Bronchial epithelial cell (primary cell): ENCODE data around the gene PLPPR1. TPM values are rescaled to one million over a fixed set of nuclear protein-coding genes. Genes with fewer than 3 reads are reported as not detected.

Source experiments
- DNase-seq: peaks from one replicate; pipeline ENCODE4 v3.0.0-alpha.2; 2010; ENCODE audit warnings: low read depth
- FAIRE-seq: peaks from 2 replicates; lab custom pipeline; 2011; peaks lifted over from hg19 to GRCh38; lab: Jason Lieb, UNC
- H3K27me3 ChIP-seq: 2 replicates; pipeline ENCODE4 v1.5.1; 2011; ENCODE audit warnings: low read length; ENCODE audit not compliant: control insufficient read depth, insufficient read depth
- H3K36me3 ChIP-seq: 2 replicates; pipeline ENCODE4 v1.5.1; 2011; ENCODE audit warnings: low read length; ENCODE audit not compliant: control insufficient read depth, insufficient read depth
- H3K4me3 ChIP-seq: 2 replicates; pipeline ENCODE4 v1.5.1; 2011; ENCODE audit warnings: mild to moderate bottlenecking, low read depth, low read length, control low read depth
- total RNA-seq: library from RNA; depleted of rRNA; stranded (reverse); fragments of >200 nt; gene quantifications from 2 replicates; pipeline ENCODE4 v1.2.1, GENCODE V29; 2014
- TF ChIP-seq, protein P1 (sequence below): IDR thresholded peaks from 2 replicates; pipeline ENCODE4 v1.5.1; 2011; ENCODE audit warnings: mild to moderate bottlenecking, moderate library complexity, low read length, control low read depth, inconsistent platforms; ENCODE audit not compliant: insufficient read depth, severe bottlenecking

PLPPR1 gene
- total RNA-seq, 1 donor from 2014 or later, result not detected

DNA sequence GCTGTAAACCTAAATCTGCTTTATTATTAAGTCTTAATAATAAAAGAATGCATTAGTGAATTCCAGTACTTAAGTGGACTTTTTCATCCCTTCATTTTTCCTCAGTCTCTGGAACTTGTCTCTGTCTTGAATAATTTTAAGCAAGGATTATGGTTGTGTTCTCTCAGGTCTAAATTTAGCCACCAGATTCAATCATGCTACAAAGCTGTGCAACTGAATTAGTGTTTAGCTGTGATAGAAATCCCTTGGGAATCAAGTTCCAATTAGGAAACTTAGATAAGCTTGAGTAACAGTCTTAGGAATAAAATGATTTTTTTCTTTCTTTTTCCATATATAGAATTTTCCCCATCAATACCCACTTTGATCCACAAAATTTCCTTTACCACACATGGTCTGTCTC lies 104.3 kb downstream of the PLPPR1 start:
- no peaks in the 10 kb centered on the region for H3K27me3 ChIP-seq
- DNase-seq (no peak), FAIRE-seq (no peak)
- no peak overlapping the region for H3K4me3 ChIP-seq
- no peaks in the 10 kb centered on the region for H3K36me3 ChIP-seq
- TF ChIP-seq, protein P1, sequence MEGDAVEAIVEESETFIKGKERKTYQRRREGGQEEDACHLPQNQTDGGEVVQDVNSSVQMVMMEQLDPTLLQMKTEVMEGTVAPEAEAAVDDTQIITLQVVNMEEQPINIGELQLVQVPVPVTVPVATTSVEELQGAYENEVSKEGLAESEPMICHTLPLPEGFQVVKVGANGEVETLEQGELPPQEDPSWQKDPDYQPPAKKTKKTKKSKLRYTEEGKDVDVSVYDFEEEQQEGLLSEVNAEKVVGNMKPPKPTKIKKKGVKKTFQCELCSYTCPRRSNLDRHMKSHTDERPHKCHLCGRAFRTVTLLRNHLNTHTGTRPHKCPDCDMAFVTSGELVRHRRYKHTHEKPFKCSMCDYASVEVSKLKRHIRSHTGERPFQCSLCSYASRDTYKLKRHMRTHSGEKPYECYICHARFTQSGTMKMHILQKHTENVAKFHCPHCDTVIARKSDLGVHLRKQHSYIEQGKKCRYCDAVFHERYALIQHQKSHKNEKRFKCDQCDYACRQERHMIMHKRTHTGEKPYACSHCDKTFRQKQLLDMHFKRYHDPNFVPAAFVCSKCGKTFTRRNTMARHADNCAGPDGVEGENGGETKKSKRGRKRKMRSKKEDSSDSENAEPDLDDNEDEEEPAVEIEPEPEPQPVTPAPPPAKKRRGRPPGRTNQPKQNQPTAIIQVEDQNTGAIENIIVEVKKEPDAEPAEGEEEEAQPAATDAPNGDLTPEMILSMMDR, result no peak

DNA sequence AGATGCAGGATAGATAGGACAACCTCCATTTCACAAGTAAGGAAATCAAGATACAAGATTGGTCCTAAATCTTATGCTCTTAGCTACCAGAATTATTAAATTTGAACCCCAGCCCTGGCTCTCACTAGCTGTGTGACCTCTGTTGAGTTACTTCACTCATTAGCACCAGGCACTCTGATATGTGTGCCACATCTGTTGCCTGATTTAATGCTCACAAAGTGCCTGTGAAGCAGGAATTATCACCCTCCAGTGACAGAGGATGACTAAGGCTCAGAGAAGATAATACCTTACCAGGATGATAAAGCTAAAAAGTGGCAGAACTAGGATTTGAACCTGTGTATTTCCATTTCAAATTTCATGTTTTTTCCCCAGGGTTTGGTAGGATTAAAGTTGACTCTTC lies 110.0 kb downstream of the PLPPR1 start:
- FAIRE-seq, result no peak

DNA sequence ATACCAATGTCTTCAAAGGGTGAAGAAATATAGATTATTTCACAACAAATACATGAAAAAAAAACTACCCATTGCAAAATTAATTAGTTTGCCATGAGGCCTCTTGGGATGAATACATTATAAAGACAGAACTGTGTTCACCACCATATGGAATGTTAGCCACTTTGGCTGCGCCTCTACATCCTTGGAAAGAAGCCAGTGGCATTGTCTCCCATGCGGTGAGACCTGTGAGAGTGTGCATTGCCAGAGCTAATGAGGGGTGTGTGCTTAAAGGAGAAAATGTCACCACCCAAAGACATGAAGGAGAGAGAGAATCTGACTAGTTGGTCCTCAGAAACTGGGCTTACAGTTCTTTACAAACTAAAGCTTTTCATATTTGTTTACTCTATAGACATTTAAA lies 110.6 kb downstream of the PLPPR1 start:
- Histone ChIP-seq H3K4me3 (no peak overlapping the region), H3K27me3 (no peaks in the 10 kb centered on the region), H3K36me3 (no peaks in the 10 kb centered on the region)
- FAIRE-seq (no peak), DNase-seq (no peak)
- TF ChIP-seq, protein P1, result no peak

More for the DNA sequence above, 110.0 kb downstream of the PLPPR1 start:
- TF ChIP-seq, protein P1, result no peak
- H3K27me3 ChIP-seq, result no peaks in the 10 kb centered on the region
- DNase-seq, result no peak
- no peaks in the 10 kb centered on the region for H3K36me3 ChIP-seq
- H3K4me3 ChIP-seq, result no peak overlapping the region

DNA sequence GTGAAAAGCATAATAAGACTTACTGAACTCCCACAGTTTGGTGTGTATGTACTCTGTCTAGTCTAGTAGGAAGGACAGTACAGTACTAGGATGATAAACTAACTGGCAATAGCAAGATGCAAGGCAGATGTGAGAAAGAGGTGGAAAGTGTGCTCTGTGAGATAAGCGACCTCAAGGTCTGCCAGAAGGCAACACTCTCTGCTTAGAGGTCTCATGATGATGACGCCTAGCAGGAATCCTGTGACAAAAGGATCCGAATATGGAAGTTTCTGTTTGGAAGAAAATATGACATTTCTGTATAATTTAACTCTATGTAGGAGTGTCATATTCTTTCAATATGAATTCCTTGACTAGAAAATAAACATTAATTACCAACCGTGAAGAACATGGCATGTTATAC lies 112.2 kb downstream of the PLPPR1 start:
- Histone ChIP-seq H3K4me3 (no peak overlapping the region), H3K36me3 (no peaks in the 10 kb centered on the region), H3K27me3 (no peaks in the 10 kb centered on the region)
- FAIRE-seq, result no peak
- TF ChIP-seq, protein P1, result no peak
- DNase-seq, result no peak

DNA sequence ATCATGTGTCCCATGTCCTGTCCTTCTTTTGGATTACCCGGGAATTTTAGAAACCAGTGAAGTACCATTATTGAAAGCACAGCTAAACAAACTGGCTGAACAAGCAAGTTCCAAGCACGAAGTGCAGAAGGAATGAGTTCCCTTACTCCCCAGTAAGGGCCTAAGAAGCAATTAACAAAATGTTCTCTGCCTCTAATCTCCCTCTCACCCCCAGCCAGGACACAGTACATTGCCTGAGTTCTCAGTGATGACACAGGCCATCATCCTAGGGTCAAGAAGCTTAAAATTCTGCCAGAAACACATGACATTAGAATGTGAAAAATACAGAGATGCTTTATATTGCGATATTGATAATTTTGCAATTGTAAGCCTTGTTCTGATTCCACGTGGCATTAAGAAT lies 118.0 kb downstream of the PLPPR1 start:
- TF ChIP-seq, protein P1, result no peak
- Histone ChIP-seq H3K4me3 (no peak overlapping the region), H3K36me3 (no peaks in the 10 kb centered on the region), H3K27me3 (no peaks in the 10 kb centered on the region)
- FAIRE-seq (no peak), DNase-seq (no peak)

DNA sequence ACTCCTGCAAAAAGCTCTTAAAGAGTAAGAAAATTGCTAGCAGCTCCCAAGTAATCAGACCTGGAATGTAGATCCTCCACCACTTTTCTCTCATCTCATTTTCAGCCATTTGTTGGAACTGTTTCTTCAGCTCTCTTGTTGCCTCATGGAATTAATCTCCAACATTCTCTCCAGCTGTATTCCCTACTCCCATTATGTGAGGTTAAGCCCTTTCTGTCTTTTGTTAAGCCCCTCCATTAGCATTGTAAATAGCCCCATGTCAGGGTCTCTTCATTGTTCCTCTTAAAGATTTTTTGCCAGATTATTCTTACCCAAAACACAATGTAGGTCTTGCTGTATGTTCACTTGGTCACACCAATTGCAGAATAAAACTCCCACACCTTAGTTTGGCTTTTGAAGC lies 119.8 kb downstream of the PLPPR1 start:
- FAIRE-seq, result no peak
- Histone ChIP-seq H3K4me3 (no peak overlapping the region), H3K27me3 (no peaks in the 10 kb centered on the region), H3K36me3 (no peaks in the 10 kb centered on the region)
- TF ChIP-seq, protein P1, result no peak
- no peak for DNase-seq
